A549 treated with GW870086 at 1 μM for 4 hours (cell line): ENCODE data around the gene SSH2. TPM values are rescaled to one million over a fixed set of nuclear protein-coding genes. Genes with fewer than 3 reads are reported as not detected.

Experiments used
- total RNA-seq: library from RNA; stranded (reverse); fragments of 200-300 nt; extraction: Qiagen RNA extraction; gene quantifications from 5 replicates; pipeline ENCODE4 v1.2.3, GENCODE V29; 2022; ENCODE audit warnings: low read depth

Gene SSH2, protein sequence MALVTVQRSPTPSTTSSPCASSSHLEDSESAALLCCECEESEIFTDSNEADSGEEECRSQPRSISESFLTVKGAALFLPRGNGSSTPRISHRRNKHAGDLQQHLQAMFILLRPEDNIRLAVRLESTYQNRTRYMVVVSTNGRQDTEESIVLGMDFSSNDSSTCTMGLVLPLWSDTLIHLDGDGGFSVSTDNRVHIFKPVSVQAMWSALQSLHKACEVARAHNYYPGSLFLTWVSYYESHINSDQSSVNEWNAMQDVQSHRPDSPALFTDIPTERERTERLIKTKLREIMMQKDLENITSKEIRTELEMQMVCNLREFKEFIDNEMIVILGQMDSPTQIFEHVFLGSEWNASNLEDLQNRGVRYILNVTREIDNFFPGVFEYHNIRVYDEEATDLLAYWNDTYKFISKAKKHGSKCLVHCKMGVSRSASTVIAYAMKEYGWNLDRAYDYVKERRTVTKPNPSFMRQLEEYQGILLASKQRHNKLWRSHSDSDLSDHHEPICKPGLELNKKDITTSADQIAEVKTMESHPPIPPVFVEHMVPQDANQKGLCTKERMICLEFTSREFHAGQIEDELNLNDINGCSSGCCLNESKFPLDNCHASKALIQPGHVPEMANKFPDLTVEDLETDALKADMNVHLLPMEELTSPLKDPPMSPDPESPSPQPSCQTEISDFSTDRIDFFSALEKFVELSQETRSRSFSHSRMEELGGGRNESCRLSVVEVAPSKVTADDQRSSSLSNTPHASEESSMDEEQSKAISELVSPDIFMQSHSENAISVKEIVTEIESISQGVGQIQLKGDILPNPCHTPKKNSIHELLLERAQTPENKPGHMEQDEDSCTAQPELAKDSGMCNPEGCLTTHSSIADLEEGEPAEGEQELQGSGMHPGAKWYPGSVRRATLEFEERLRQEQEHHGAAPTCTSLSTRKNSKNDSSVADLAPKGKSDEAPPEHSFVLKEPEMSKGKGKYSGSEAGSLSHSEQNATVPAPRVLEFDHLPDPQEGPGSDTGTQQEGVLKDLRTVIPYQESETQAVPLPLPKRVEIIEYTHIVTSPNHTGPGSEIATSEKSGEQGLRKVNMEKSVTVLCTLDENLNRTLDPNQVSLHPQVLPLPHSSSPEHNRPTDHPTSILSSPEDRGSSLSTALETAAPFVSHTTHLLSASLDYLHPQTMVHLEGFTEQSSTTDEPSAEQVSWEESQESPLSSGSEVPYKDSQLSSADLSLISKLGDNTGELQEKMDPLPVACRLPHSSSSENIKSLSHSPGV (N-terminal part only)
- total RNA-seq: 20.8 to 33.7 TPM (median 31.7 TPM) in 5 replicates

DNA sequence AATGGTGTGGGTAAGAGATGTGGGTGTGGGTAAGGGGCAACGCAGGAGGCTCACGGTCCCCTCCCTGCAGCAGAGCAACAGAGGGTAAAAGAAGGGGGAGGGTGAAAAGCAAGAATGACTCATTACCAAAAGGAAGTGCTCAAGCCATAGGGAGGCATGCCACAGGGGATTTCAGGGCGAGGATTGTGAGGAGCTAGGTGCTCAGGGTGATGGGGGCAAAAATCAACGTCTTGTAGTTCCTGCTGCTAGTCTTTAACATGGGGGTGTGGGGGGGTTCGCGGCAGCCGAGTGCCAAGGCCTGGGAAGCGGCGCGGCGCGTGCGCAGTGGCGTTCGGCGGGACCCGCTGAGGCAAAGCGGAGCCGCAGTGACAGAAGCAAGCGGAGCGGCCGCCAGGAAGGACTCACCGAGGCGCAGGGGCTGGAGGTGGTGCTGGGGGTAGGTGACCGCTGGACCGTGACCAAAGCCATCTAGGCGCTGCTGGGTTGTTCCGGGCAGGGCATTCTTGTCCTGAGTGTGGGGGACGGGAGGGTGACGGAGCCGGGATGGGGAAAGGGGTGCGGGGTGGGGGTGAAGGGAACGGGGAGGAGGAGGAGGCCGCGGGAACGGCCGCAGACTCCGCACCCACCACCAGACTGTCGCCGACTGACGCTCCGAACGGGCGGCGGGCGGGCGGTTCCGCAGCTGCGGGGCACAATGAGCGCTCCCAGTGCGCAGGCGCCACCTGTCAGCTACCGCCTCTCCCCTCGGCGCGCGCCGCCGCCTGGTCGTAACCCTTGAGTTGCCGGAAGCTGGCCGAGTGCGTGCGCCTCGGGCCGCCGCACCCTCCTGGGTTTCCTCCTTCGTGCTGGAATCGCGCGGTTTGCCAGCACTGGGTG is at the start of gene SSH2:
TSS of gene SSH2 (minus strand) at position 696 of the 876 bp plus-strand sequence. CDS start at position 468, 228 bp downstream.

DNA sequence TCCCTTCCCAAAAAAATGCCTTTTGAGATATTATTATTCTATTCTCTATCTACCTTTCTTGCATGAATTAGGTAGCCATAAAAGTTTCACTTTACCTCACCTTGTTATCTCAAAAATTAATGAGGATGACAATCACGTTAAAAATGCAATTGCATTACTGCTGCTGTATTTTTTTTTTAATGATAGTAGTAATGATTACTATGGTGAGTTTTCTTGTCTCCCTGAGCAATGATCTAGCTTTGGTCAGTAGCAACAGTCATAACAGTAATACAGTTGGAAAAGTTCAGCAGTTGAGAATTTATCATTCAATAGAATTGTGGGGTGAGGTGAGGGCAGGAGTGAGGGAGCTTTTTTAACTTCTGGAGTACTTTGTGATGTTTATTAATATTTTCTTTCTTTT is 11.3 kb upstream of the SSH2 start, which contains the start of gene EFCAB5:
TSS of gene EFCAB5 (plus strand) at position 301 of the 400 bp plus-strand sequence. CDS start 163 bp downstream, outside the sequence.

DNA sequence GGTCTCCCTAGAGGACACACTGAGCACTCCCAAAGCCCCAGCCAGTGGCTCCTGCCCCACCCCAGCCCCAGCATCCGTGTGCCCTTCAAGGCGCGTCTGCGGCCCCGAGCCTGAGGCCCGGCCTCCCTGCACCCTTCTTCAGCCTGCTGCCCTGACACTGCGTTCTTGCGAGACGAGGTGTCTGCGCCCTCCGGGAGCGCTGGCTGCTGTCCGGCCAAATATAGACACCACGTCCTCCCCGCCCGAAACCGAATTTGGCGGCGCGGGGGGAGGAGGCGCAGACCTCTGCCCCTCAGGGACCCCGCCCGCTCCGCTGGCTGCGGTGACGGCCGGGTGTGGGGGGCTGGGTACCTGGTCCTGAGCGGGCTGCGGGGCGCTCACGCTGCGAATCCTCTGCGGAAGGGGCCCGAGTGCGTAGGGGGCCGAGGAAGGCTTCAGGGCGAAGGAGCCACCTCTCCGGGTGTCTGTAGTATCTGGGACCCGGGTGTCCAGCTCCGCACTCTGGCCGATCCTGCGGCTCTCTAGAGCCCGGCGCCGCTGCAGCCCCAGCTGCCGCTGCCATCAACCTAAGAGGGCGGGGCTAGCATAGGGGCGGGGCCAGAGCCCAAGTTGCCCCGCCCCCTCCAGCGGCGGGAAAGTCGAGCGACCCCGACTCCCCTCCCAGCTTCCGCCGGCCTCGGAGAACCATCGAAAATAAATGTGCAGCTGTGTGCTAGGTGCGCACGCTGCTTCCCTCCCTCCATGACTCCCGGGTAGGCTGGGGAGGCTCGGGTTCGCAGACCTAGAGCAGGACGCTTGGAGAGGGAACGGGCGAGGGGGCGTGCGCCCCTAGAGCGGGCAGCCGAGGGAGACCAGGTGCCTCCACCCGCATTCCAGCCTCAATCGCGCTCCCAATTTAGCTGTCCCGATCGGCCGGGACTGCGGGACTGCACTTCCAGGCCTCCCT is 307.4 kb downstream of the SSH2 start, which contains the start of gene CORO6:
TSS of gene CORO6 (minus strand) at position 576 of the 946 bp plus-strand sequence. CDS start 1,491 bp downstream, outside the sequence.

DNA sequence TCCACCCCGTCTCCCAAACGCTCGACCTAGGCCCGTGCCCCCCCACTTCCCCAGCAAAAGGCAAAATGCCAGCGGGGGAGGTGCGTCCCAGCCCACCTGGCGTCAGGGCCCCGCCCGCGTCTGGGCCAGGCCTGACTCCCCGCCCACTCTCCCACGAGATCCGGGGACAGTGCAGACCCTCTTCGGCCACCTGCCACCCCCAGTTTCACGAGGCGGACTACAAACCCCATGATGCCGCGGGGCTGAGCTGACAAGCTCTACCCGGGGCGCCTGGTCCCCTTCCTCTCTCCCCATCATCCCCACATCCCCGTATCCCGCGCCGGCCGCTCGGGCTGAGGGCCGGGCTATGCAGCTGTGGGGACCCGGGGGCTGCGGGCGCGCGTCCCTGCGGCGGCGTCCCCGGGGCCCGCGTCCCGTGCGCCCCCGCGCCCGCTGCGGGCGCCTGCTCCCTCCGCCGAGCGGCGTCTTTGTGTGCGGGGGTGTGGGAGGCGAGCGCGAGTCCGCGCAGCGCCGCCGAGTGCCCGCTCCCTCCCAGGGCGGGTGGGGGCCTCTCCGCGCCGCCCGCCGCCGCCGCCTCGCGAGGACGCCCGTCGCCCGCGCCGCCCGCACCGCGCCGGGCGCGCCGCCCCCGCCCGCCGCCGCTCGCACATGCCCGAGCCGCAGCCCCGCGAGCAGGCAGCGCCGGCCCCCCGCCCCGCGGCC is 337.0 kb downstream of the SSH2 start, which contains the start of gene ANKRD13B:
TSS of gene ANKRD13B (plus strand) at position 283 of the 702 bp plus-strand sequence. CDS start 490 bp downstream, outside the sequence.

DNA sequence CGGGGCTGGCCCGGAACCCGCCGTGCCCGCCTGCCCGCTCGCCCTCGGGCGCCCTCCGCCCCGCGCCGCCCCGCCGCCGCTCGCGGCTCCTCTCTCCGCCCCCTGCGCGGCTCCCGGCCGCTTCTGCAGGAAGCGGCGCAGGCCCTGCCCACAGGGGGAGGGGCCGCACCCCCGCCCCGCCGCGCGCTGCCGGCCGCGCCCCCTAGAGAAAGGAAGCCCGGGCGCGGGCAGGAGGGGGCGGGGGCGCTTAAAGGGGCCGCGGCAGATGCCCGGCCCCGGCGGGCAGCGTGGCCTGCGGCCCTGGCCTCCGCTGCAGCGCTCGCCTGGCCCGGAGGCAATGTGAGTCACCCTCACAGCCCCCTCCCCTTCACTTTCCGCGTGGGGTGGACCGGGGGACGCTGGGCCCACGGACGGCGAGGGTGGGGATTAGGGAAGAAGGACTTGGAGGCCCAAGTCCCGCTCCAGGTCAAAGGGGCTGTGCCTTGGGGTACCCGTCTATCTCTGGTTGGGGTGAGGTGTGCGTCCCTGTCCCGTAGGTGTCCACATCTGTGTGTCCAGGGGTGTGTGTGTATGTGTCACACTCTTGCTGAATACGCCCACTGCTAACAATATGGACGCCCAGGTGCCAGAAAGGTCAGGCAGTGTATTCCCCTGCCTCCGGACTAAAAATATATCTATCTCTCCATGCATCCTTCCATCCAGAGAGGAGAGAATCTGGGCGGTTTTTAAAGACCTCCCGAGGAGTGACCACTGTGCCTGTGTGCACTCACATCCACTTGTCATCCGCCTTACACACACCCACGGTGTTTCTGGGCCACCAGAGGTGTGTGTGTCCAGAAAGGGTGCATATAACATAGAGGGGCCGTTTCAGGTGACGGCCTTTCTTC is 340.3 kb downstream of the SSH2 start, which contains the start of gene GIT1:
TSS of gene GIT1 (minus strand) at position 125 of the 887 bp plus-strand sequence. CDS start 270 bp downstream, outside the sequence.

Other genes starting within 250 kb of the SSH2 start
- gene EFCAB5, start 11.4 kb upstream of the SSH2 start, total RNA-seq: 0.14 to 0.38 TPM (median 0.29 TPM) in 4 of 5 replicates, not detected in the other
- 25.9 to 32.7 TPM (median 29.8 TPM) in 5 replicates for gene NSRP1, start 186.6 kb upstream of the SSH2 start, total RNA-seq